ENCODE results near the gene LRFN4. TPM values are rescaled to one million over a fixed set of nuclear protein-coding genes. Genes with fewer than 3 reads are reported as not detected.

LRFN4 gene
- total and polyA plus RNA-seq, 2 of the 13 experiments (the other 11 are each of a cell fraction or from before 2014, with no cell fraction given) = 1.3 to 6.8 TPM

- 0 out of 4 replicates have a peak, but pooled peaks of 1 of the 2 experiments have one; percentile 20 for TF ChIP-seq EP300 (IDR thresholded peaks at IDR 0.05; ENCODE audit: low read depth in 2 of 2, low read length in 2 of 2)
- TF ChIP-seq EP300 (CRISPR knock-in tag; IDR thresholded peaks at IDR 0.05; ENCODE audit: borderline replicate concordance) = no peak
- TF ChIP-seq ZNF777 (CRISPR knock-in tag; IDR thresholded peaks at IDR 0.05) = no peak
- TF ChIP-seq PAX8 (CRISPR knock-in tag; IDR thresholded peaks at IDR 0.05; ENCODE audit: borderline replicate concordance) = no peak
- no peak for TF ChIP-seq HMG20A (CRISPR knock-in tag; IDR thresholded peaks at IDR 0.05; ENCODE audit: borderline replicate concordance)
- 0 out of 2 replicates have a peak, but pooled peaks have one; percentile 16 for TF ChIP-seq IKZF5 (CRISPR knock-in tag; IDR thresholded peaks at IDR 0.05)
- no peak for TF ChIP-seq PHF21A (CRISPR knock-in tag; IDR thresholded peaks at IDR 0.05)
- no peak; the same call in 1 of the 2 replicates for TF ChIP-seq GATAD1 (CRISPR knock-in tag; IDR thresholded peaks at IDR 0.05)
- no peak for TF ChIP-seq ZBTB1 (CRISPR knock-in tag; IDR thresholded peaks at IDR 0.05; ENCODE audit: borderline replicate concordance)
- TF ChIP-seq ZNF292 (CRISPR knock-in tag; IDR thresholded peaks at IDR 0.05; ENCODE audit: borderline replicate concordance, low read depth) = peak; percentile 88; the same call in 1 of the 2 replicates
- no peak for TF ChIP-seq ZNF337 (CRISPR knock-in tag; IDR thresholded peaks at IDR 0.05; ENCODE audit: borderline replicate concordance, low read depth)
- no peak for TF ChIP-seq ZNF30 (CRISPR knock-in tag; IDR thresholded peaks at IDR 0.05)
- no peak for TF ChIP-seq DZIP1 (CRISPR knock-in tag; IDR thresholded peaks at IDR 0.05)
- no peak for TF ChIP-seq ZFAT (CRISPR knock-in tag; conservative IDR thresholded peaks at IDR 0.05)
- TF ChIP-seq PHB2 (IDR thresholded peaks at IDR 0.05; ENCODE audit: partially characterized antibody) = no peak
- TF ChIP-seq SOX5 (CRISPR knock-in tag; IDR thresholded peaks at IDR 0.05; ENCODE audit: borderline replicate concordance) = no peak
- TF ChIP-seq REPIN1 (CRISPR knock-in tag; IDR thresholded peaks at IDR 0.05; ENCODE audit: borderline replicate concordance, low read depth) = no peak; the same call in 1 of the 2 replicates
- TF ChIP-seq ZXDC (CRISPR knock-in tag; IDR thresholded peaks at IDR 0.05) = no peak
- TF ChIP-seq GATA4 (IDR thresholded peaks at IDR 0.05; ENCODE audit: borderline replicate concordance, low read depth) = no peak
- peak; percentile 50; the same call in 1 of the 2 replicates for TF ChIP-seq NCOR1 (IDR thresholded peaks at IDR 0.05; ENCODE audit: borderline replicate concordance, low read length)
- TF ChIP-seq ZNF616 (CRISPR knock-in tag; IDR thresholded peaks at IDR 0.05; ENCODE audit: low read depth) = peak; percentile 45; the same call in 1 of the 2 replicates
These were observed 49.3 kb downstream of the LRFN4 start (continued) for GRCh38 chr11:66906061-66906733.
